Raji (cell line): ENCODE data around the gene NOXRED1.
A peak's percentile ranks its signal among the peaks of the same experiment; 100 is the strongest.

ENCODE experiments used
- POLR2A ChIP-seq: IDR thresholded peaks from 2 replicates; pipeline ENCODE4 v1.6.1; 2011; ENCODE audit warnings: low read depth, low read length, control low read depth; ENCODE audit not compliant: insufficient read depth

Gene NOXRED1, protein sequence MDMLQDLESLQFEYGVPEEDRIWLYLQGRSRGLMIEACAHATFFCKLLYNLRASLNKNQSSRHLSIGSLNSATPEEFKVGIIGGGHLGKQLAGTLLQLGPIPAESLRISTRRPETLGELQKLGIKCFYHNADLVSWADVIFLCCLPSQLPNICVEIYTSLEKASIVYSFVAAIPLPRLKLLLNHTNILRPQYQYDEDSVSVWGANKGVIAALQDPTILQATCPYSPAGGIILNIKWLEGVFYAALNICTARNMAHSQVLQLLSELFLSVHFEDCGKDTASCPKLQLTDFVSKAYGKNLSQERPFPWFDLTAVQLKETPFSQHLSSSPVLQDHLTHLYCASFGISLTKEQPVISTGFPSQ

DNA sequence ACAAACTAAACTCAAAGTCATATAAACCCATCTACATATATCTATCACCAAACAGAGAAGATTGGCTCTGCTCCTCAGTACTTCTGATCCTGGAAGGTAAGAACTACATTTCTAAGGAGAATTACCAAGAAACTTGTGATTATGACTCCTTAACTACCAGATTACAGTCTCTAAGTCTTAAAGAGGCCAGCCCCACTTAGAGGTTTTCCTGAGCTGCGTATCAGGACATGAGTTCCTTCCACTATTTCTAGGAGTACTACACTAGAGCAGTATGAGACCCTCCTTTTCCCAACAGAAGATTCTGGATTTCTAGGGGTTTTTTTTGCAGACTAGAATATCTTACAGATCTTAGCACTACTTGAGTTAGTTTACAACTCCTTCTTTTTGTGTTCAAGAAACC is at the start of gene NOXRED1:
TSS of gene NOXRED1 (minus strand) at position 101 of the 400 bp plus-strand sequence. CDS start 634 bp downstream, outside the sequence.
- no peak for TF ChIP-seq POLR2A

DNA sequence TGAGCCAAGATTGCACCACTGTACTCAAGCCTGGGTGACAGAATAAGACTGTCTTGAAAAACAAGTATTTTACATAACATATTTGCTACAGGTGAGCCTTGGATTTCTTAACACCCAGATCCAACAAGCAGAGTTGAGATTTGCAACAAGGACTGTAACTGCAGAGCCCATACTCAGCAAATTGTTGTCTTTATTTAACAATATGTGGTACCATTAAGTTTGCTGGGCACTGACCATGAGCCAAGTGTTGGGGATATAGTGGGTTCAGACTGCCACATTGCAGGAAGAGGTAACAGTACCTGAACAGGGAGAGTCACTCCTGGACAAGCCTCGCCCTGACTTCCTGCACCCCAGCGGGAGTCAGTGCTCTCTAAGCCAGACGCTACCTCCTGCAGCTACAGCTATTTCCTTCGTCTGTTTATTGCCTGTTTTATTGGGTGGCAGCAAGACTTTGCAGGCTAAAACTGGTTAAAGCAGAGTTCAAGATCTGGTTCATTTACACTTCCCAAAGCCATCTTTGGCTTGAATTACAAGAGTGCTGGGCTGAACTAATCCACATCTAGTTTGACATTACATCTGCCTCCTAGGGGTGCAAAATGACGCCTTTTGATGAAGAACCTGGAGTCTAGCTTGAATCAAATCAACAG is 47.0 kb upstream of the NOXRED1 start:
- no peak for TF ChIP-seq POLR2A

DNA sequence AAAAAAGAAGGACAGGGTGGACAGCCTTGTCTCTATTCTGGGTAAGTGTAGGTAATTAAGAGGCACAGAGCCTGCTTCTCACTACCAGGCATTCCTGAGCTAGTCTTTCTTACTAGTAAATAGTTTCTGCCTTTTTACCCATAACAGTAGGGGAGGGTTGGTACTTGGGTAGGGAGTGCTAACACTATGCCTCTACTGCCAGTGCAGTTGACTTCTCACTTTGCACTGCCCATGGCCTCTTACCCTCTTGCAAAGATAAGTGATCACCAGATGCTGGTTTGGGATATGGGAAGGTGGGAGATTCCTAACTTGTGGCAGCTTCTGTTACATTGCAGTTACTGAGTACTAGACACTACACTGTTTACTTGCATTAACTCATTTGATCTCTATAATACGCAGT is 46.2 kb upstream of the NOXRED1 start:
- no peak for TF ChIP-seq POLR2A

DNA sequence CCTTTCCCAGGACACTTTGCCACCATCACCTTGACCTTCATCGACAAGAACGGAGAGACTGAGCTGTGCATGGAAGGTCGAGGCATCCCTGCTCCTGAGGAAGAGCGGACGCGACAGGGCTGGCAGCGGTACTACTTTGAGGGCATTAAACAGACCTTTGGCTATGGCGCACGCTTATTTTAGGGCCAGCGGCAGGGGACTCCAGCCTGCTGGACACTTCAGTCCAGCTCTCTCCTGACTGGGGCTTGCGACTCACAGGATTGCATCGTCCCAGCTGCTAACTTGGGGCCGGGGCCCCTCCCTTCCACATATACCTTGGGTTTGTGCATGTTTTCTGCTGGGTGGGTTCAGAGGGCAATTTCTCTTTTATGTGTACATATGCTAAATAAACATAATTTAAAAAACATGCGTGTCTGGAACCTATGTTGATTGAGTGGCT is 45.8 kb upstream of the NOXRED1 start:
- TF ChIP-seq POLR2A: no peak

DNA sequence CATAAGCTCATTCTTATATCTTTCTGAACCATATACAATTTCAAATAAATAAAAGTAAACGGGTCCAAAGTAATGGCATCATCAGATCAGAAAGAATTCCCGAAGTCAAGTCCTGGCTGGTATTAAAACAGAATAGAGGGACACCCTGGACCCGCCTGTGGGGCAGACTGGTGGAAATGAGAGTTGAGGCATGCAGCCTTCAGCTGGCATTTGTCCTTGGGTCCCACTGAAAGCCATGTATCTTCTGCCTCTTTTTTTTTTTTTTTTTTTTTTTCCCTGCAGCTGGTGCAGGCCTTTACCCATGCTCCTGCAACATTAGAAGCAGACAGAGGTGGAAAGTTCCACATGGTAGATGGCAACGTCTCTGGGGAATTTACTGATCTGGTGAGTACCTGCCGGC is 44.5 kb upstream of the NOXRED1 start:
- no peak for TF ChIP-seq POLR2A

DNA sequence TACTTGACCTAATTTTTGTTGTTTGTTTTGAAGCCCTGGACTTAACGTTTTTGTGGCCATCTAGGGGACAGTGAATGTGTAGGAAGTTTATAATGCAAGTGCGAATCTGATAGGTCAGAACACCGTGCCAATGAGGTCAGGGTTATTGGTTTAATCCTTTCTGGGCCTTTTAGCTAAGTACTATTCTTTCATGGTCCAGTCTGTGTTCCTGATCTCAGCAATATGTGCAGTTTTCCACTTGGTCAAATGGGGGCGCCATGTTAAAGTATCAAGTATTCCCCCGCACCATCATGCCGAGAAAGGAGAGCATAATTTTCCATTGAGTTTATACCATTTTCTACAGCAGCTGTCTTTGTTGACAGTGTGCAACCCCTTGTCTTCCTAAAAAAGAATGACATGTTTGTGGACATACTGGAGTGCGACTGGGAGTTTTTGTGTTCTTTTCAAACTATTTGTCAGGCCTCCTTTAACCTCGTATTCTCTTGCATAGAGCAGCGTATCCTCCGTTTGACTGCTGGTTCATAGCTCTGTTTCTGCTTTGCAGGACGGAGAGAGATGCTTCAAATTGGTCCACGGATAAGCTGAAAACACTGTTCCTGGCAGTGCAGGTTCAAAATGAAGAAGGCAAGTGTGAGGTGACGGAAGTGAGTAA is 35.9 kb upstream of the NOXRED1 start:
- no peak for TF ChIP-seq POLR2A

DNA sequence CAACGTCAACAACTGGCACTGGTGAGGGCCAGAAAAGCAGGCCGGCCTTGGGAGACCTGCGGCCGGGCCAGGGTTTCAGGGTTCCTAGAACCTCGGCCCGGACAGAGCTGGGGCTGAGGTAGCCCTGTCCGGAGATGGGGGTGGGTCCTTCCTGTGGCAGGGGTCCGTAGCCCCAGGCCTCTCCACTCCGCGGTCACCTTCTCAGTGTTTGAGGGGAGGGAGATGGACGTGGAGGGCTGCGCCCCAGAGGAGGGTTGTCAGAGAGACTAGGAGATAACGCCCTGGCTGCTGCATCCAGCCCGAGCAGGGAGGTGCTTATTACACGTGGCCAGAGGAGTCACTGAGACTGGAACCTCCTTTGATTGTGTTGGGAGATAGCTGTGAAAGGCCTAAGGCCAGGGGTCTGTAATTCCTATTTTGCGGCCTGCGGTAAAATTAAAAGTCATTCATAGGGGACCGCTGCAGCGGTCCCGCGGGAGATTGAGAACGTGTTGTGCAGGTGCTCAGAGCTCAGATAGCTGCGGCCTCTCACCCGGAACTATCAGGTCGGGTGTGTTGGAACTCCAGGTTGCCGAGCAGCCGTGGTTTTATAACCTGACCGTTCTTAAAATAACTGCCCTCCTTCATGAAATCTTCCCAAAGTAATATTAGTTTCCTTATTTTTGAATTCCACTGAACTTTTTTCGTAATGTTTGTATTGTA is 35.1 kb upstream of the NOXRED1 start:
- TF ChIP-seq POLR2A: no peak; the same call in 1 of the 2 replicates

DNA sequence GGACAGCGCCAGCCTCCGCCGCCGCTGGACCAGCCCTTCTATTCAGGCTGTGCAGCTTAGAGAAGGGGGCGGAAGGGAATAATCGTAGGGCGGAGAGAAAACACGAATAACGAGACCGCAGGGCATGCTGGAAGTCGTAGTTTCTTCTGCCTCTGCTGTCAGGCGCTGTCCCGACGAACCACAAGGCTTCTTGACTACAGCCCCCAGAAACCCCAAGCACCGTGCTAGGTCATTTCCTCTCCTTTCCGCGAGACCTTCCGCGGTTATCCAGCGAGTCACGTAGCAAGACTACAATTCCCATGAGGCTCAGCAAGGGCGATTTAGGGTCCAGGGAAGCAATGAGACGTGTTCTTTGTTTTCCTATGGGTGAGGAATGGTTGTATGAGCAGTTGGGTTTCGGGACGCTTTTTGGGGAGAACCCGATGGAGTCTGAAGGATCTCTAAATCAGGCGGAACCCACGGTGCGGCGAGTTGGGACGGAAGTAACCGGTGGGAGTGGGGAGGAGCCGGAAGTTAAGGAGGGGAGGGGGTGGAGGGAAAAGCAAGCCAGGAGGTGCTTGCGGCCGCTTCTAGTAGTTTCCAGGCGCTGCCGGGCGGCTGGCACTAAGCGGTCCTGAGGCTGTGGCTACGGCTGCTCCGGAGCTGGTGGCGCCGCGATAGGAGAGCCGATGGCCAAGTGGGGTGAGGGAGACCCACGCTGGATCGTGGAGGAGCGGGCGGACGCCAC is 34.4 kb upstream of the NOXRED1 start, which contains the start of the genes AHSA1 and VIPAS39:
TSS of gene AHSA1 (plus strand) at position 572 of the 727 bp plus-strand sequence. CDS start at position 669, 97 bp downstream.
TSS of gene VIPAS39 (minus strand) at position 80 of the 727 bp plus-strand sequence. CDS start 3,499 bp downstream, outside the sequence.
- peak; percentile 88 for TF ChIP-seq POLR2A

DNA sequence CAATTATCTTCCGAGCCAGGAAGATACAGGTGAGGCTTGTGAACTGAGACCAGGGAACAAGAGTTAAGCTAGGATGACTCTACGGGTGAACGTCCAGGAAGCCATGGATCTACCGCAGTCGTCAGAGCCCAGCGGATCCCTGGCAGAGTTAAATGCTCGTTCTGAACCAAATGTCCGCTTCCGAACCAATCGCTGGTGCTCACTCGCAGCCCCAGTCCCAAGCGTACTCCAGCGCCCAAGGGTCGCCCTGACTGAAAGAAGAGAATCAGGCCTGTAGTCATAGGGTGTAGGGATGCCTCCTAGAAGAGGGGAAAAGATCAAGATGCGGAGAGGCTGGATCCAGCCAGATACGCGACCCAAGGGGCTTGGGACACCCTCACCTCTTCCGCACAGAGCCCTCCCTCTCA is 33.8 kb upstream of the NOXRED1 start:
- TF ChIP-seq POLR2A: peak; percentile 95; the same call in 1 of the 2 replicates

DNA sequence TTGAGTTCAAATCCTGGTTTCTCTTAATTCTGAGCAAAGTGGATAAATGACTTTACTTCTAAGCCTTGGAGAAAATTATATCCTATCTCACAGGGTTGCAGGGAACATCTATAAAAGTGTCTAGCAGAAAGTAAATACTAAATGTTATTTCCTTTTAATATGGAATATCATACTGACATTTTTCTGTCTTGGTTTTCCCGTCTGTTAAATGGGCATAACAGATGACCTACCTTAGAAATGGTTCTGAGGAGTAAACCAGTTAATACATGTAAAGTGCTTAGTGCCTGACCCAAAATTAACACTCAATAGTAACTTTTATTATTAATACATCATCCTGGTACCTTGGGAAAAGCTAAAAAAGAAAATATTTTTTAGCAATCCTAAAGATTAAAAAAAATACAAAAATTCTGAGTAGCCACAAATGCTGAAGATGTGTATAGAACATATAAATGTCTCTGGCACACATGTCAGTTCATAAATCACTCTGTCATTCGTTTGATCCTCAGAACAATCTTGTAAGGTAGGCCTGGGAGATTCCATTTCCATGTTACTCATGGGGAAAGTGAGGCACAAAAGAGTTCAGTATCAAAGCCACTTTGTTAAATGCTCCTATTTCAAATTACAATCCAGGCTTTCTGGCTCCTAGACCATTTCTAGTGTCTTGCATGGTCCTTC is 32.8 kb upstream of the NOXRED1 start:
- TF ChIP-seq POLR2A: no peak

DNA sequence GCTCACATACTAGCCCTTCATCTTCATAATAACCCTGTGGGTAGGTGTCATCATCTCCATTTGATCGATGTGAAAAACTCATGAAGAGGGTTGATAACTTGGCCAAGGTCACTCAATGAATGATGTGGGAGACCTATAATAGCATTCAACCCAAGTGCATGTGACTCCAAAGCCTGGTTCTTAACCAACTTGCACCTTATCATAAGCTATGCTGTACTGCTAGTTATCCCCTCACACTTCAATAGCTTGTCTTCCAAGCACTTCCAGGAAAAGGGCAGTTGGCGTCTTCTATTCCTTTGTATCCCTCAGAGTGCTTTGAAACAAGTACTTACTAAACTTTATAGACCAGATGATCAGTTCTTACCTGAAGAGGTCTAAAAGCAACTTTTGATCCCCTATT is 18.9 kb upstream of the NOXRED1 start:
- TF ChIP-seq POLR2A: no peak

DNA sequence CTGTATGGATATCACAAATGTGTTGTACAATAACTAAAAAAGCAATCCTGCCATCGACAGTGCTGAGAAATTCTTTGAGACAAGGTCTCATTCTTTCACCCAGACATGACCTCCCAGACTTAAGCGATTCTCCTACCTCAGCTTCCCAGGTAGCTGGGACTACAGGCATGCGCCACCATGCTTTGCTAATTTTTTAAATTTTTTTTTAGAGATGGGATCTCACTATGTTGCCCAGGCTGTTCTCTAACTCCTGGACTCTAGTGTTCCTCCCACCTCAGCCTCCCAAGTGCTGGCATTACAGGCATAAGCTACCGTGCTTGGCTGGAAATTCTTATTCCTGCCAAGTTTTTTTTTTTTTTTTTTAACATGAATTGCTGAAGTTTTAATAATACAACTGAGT is 16.5 kb upstream of the NOXRED1 start:
- no peak for TF ChIP-seq POLR2A

DNA sequence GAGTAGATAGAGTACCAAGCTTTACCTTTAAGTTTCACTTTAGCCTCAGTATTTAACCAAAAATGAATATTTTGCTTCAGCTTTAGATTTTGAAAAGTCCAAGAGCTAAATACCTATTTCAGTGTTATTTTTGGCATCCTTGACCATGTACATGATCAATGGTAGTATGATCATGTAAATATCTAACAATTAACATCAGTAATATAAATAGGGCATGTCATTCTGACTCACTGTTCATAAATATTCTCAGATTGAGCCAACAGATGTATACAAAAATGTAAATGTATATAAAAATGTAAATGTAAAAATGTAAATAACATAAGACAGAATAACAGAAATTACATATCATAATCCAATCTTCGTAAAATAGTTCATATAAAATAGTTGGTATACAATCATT is 15.3 kb upstream of the NOXRED1 start:
- TF ChIP-seq POLR2A: no peak

DNA sequence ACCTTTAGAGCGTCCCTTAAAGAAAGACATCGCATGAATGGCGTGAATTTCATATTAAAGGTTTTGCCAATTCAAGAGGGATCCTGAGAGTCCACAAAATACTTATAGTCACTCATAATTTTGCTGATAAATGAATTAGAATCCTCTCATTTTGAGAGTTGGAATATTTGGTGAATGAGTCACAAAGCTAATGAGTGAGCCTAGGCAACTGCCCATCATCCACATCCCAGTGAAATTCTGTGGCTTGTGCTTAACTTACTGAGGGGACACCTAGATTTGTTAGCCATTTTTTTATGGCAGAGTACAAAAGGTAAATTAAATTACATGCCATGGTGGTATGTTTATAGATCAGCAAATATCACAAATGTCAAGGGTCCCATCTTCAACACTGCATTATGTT is 12.7 kb upstream of the NOXRED1 start:
- no peak for TF ChIP-seq POLR2A

DNA sequence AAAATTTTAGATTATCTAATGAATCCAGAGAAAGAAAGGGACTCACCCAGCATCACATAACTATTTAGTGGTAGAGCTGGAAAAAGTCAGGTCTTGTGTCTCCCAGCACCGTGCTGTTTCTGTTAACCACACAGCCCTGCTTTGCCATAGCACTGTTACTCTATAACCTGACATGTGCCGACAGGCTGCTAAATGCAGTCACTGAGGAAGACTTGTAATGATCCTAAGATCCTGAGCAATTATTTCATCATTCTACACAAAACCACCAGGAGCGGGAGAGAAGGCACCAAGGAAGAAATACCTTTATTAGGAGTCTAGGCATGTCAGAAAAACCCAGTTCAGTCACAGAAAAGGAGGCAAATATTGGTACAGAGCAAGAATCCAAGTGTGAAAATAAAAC is 3.1 kb upstream of the NOXRED1 start:
- TF ChIP-seq POLR2A: no peak
